CD4-positive, CD25-positive, alpha-beta regulatory T cell (primary cell): ENCODE data around the gene MITF. TPM values are rescaled to one million over a fixed set of nuclear protein-coding genes. Genes with fewer than 3 reads are reported as not detected.

Source experiments
- ATAC-seq, 2 donors: fragments of 150-1000 bp; cut with Tn5 transposase; one replicate each; pipeline ENCODE4 v1.10.0; 2021; ENCODE audit warnings: low read depth in 2 of 2, moderate number of reproducible peaks in 2 of 2, moderate library complexity in 1 of 2
- DNase-seq, 3 donors: peaks; one replicate each; pipeline versions ENCODE4 v3.0.0 to v3.0.0-alpha.2; 2012 to 2022; ENCODE audit warnings: mixed read lengths in 1 of 3
- H3K27ac ChIP-seq: one replicate; pipeline ENCODE4 v1.7.0; 2013; ENCODE audit warnings: mild to moderate bottlenecking, low read length; ENCODE audit not compliant: insufficient read depth, poor library complexity, severe bottlenecking
- H3K27me3 ChIP-seq: one replicate; pipeline ENCODE4 v1.7.0; 2013; ENCODE audit warnings: low read length; ENCODE audit not compliant: control insufficient read depth, insufficient read depth
- H3K36me3 ChIP-seq: one replicate; pipeline ENCODE4 v1.7.0; 2013; ENCODE audit warnings: mild to moderate bottlenecking, low read length, moderate library complexity; ENCODE audit not compliant: control insufficient read depth, insufficient read depth
- H3K4me1 ChIP-seq: 2 replicates; pipeline ENCODE4 v1.7.0; 2013; ENCODE audit warnings: mild to moderate bottlenecking, low read length; ENCODE audit not compliant: insufficient read depth, control insufficient read depth, poor library complexity, severe bottlenecking
- H3K4me3 ChIP-seq: one replicate; pipeline ENCODE4 v1.7.0; 2013; ENCODE audit warnings: low read depth, mild to moderate bottlenecking, low read length, moderate library complexity
- H3K9me3 ChIP-seq, 2 experiments: 1 replicate in 1 of 2; 2 replicates in 1 of 2; pipeline ENCODE4 v1.7.0; 2013; ENCODE audit warnings: low read length in 2 of 2, mild to moderate bottlenecking in 1 of 2, moderate library complexity in 1 of 2; ENCODE audit not compliant: control insufficient read depth in 2 of 2
- H3K27ac Mint-ChIP-seq, 3 donors: one replicate each; pipeline ENCODE4 v1.8.0; 2020 to 2022; ENCODE audit warnings: mild to moderate bottlenecking in 3 of 3, mixed read lengths in 3 of 3, moderate library complexity in 2 of 3
- H3K27me3 Mint-ChIP-seq: one replicate; pipeline ENCODE4 v1.8.0; 2022; ENCODE audit warnings: mild to moderate bottlenecking, mixed read lengths
- H3K36me3 Mint-ChIP-seq: one replicate; pipeline ENCODE4 v1.8.0; 2020; ENCODE audit warnings: mixed read lengths
- H3K4me1 Mint-ChIP-seq, 4 donors: one replicate each; pipeline ENCODE4 v1.8.0; 2020 to 2022; ENCODE audit warnings: mixed read lengths in 4 of 4, mild to moderate bottlenecking in 1 of 4
- H3K4me3 Mint-ChIP-seq, 4 donors: one replicate each; pipeline ENCODE4 v1.8.0; 2020 to 2022; ENCODE audit warnings: mild to moderate bottlenecking in 4 of 4, mixed read lengths in 4 of 4, moderate library complexity in 3 of 4
- H3K9me3 Mint-ChIP-seq, 7 donors: one replicate each; pipeline ENCODE4 v1.8.0; 2020 to 2022; ENCODE audit warnings: mixed read lengths in 7 of 7, mild to moderate bottlenecking in 3 of 7, moderate library complexity in 2 of 7
- polyA plus RNA-seq, 4 donors: library from polyadenylated mRNA; unstranded; fragments of 300-500 nt; fragmentation: Illumina TruSeq; gene quantifications; one replicate each; pipeline ENCODE4 v1.2.3, GENCODE V29; 2021
- total RNA-seq: library from RNA; stranded (reverse); gene quantifications from one replicate; pipeline ENCODE4 v1.2.3, GENCODE V29; 2022

MITF gene
- total and polyA plus RNA-seq, 5 donors from 2014 or later, result 0.44 TPM; not detected in 4

- H3K36me3 ChIP-seq, result no peaks in the 10 kb centered on the region
- DNase-seq (no peak), ATAC-seq (no peak)
- Mint-ChIP-seq H3K4me3 (no peak overlapping the region), H3K36me3 (no peaks in the 10 kb centered on the region), H3K27ac (no peak overlapping the region), H3K27me3 (no peaks in the 10 kb centered on the region), H3K4me1 (no peaks in the 10 kb centered on the region), H3K9me3 (peaks cover 0 to 2% (median 0%) of the 10 kb centered on the region in 7 donors)
- no peak overlapping the region for H3K4me3 ChIP-seq
- H3K27me3 ChIP-seq, result no peaks in the 10 kb centered on the region
- no peaks in the 10 kb centered on the region for H3K4me1 ChIP-seq
- H3K9me3 ChIP-seq, result no peaks in the 10 kb centered on the region
- no peak overlapping the region for H3K27ac ChIP-seq
Observed at GRCh38 chr3:69872783-69873378, 133.6 kb downstream of the MITF start.

- H3K27me3 ChIP-seq, result no peaks in the 10 kb centered on the region
- H3K4me1 Mint-ChIP-seq, result no peaks in the 10 kb centered on the region
- no peak overlapping the region for H3K4me3 ChIP-seq
- H3K36me3 Mint-ChIP-seq, result no peaks in the 10 kb centered on the region
- peaks cover 0 to 1% (median 0%) of the 10 kb centered on the region in 7 donors for H3K9me3 Mint-ChIP-seq
- H3K9me3 ChIP-seq, result no peaks in the 10 kb centered on the region
- no peak overlapping the region for H3K27ac Mint-ChIP-seq
- DNase-seq, result no peak
- H3K27ac ChIP-seq, result no peak overlapping the region
- no peak overlapping the region for H3K4me3 Mint-ChIP-seq
- H3K27me3 Mint-ChIP-seq, result no peaks in the 10 kb centered on the region
- no peaks in the 10 kb centered on the region for H3K4me1 ChIP-seq
- ATAC-seq, result no peak
- H3K36me3 ChIP-seq, result no peaks in the 10 kb centered on the region
Observed at GRCh38 chr3:69876073-69876472, 136.8 kb downstream of the MITF start.

- Histone ChIP-seq H3K9me3 (no peaks in the 10 kb centered on the region), H3K36me3 (no peaks in the 10 kb centered on the region), H3K4me1 (no peaks in the 10 kb centered on the region), H3K27me3 (no peaks in the 10 kb centered on the region), H3K27ac (no peak overlapping the region), H3K4me3 (no peak overlapping the region)
- H3K27ac Mint-ChIP-seq, result no peak overlapping the region
- ATAC-seq (no peak), DNase-seq (no peak)
- no peaks in the 10 kb centered on the region for H3K36me3 Mint-ChIP-seq
- H3K9me3 Mint-ChIP-seq, result peaks cover 0 to 1% (median 0%) of the 10 kb centered on the region in 7 donors
- H3K27me3 Mint-ChIP-seq, result no peaks in the 10 kb centered on the region
- H3K4me3 Mint-ChIP-seq, result no peak overlapping the region
- no peaks in the 10 kb centered on the region for H3K4me1 Mint-ChIP-seq
Observed at GRCh38 chr3:69878254-69878653, 139.0 kb downstream of the MITF start.

- Histone ChIP-seq H3K36me3 (no peaks in the 10 kb centered on the region), H3K4me1 (no peaks in the 10 kb centered on the region), H3K4me3 (no peak overlapping the region), H3K27me3 (no peaks in the 10 kb centered on the region), H3K9me3 (no peaks in the 10 kb centered on the region), H3K27ac (no peak overlapping the region)
- ATAC-seq (no peak), DNase-seq (no peak)
- H3K27me3 Mint-ChIP-seq, result no peaks in the 10 kb centered on the region
- H3K36me3 Mint-ChIP-seq, result no peaks in the 10 kb centered on the region
- H3K9me3 Mint-ChIP-seq, result peaks cover 0 to 1% (median 0%) of the 10 kb centered on the region in 7 donors
- no peaks in the 10 kb centered on the region for H3K4me1 Mint-ChIP-seq
- H3K4me3 Mint-ChIP-seq, result no peak overlapping the region
- no peak overlapping the region for H3K27ac Mint-ChIP-seq
Observed at GRCh38 chr3:69879051-69879450, 139.8 kb downstream of the MITF start.

- H3K4me1 ChIP-seq, result no peaks in the 10 kb centered on the region
- no peaks in the 10 kb centered on the region for H3K4me1 Mint-ChIP-seq
- no peak for ATAC-seq
- H3K27me3 Mint-ChIP-seq, result peaks cover 2% of the 10 kb centered on the region
- no peak overlapping the region for H3K4me3 ChIP-seq
- no peaks in the 10 kb centered on the region for H3K27me3 ChIP-seq
- peaks cover 0 to 3% (median 0%) of the 10 kb centered on the region in 7 donors for H3K9me3 Mint-ChIP-seq
- H3K9me3 ChIP-seq, result no peaks in the 10 kb centered on the region
- H3K27ac ChIP-seq, result no peak overlapping the region
- H3K27ac Mint-ChIP-seq, result no peak overlapping the region
- DNase-seq, result no peak
- no peak overlapping the region for H3K4me3 Mint-ChIP-seq
- H3K36me3 ChIP-seq, result no peaks in the 10 kb centered on the region
- no peaks in the 10 kb centered on the region for H3K36me3 Mint-ChIP-seq
Observed at GRCh38 chr3:69880069-69880640, 140.9 kb downstream of the MITF start.

- Histone ChIP-seq H3K9me3 (no peaks in the 10 kb centered on the region), H3K27ac (no peak overlapping the region), H3K36me3 (no peaks in the 10 kb centered on the region), H3K4me1 (no peaks in the 10 kb centered on the region), H3K4me3 (no peak overlapping the region), H3K27me3 (no peaks in the 10 kb centered on the region)
- no peak overlapping the region for H3K4me3 Mint-ChIP-seq
- H3K27me3 Mint-ChIP-seq, result peaks cover 4% of the 10 kb centered on the region
- ATAC-seq (no peak), DNase-seq (no peak)
- H3K4me1 Mint-ChIP-seq, result no peaks in the 10 kb centered on the region
- H3K9me3 Mint-ChIP-seq, result peaks cover 0 to 3% (median 0%) of the 10 kb centered on the region in 7 donors
- H3K36me3 Mint-ChIP-seq, result no peaks in the 10 kb centered on the region
- no peak overlapping the region for H3K27ac Mint-ChIP-seq
Observed at GRCh38 chr3:69881051-69881450, 141.8 kb downstream of the MITF start.

GRCh38 chr3:69881756-69882428, 142.6 kb downstream of the MITF start:
- Mint-ChIP-seq H3K4me3 (no peak overlapping the region), H3K27ac (no peak overlapping the region), H3K9me3 (peaks cover 0 to 3% (median 0%) of the 10 kb centered on the region in 7 donors), H3K4me1 (no peaks in the 10 kb centered on the region), H3K36me3 (no peaks in the 10 kb centered on the region), H3K27me3 (peaks cover 4% of the 10 kb centered on the region)
- Histone ChIP-seq H3K36me3 (no peaks in the 10 kb centered on the region), H3K27me3 (no peaks in the 10 kb centered on the region), H3K27ac (no peak overlapping the region), H3K4me1 (no peaks in the 10 kb centered on the region), H3K9me3 (no peaks in the 10 kb centered on the region), H3K4me3 (no peak overlapping the region)
- no peak for DNase-seq
- ATAC-seq, result no peak

- no peak overlapping the region for H3K27ac Mint-ChIP-seq
- H3K9me3 Mint-ChIP-seq, result peaks cover 0 to 3% (median 0%) of the 10 kb centered on the region in 7 donors
- Histone ChIP-seq H3K9me3 (no peaks in the 10 kb centered on the region), H3K36me3 (no peaks in the 10 kb centered on the region), H3K27ac (no peak overlapping the region), H3K4me3 (no peak overlapping the region), H3K27me3 (no peaks in the 10 kb centered on the region), H3K4me1 (no peaks in the 10 kb centered on the region)
- H3K4me1 Mint-ChIP-seq, result no peaks in the 10 kb centered on the region
- H3K27me3 Mint-ChIP-seq, result peaks cover 4% of the 10 kb centered on the region
- DNase-seq (no peak), ATAC-seq (no peak)
- H3K36me3 Mint-ChIP-seq, result no peaks in the 10 kb centered on the region
- H3K4me3 Mint-ChIP-seq, result no peak overlapping the region
Observed at GRCh38 chr3:69882560-69882959, 143.3 kb downstream of the MITF start.
